Measurements from ENCODE around the gene SPOCK1. TPM values are rescaled to one million over a fixed set of nuclear protein-coding genes. Genes with fewer than 3 reads are reported as not detected.

Gene SPOCK1
- total RNA-seq, 1 donor from 2014 or later = 8.4 TPM

GRCh38 chr5:137292461-137293027 is 206.6 kb downstream of the SPOCK1 start:
- Histone ChIP-seq H3K36me3 (no peaks in the 10 kb centered on the region), H3K4me3 (no peak overlapping the region), H3K9me3 (no peaks in the 10 kb centered on the region), H3K27me3 (ENCODE audit: low read depth) (no peaks in the 10 kb centered on the region), H3K27ac (no peak overlapping the region), H3K4me1 (no peaks in the 10 kb centered on the region)
- DNase-seq (no peak), ATAC-seq (no peak)
- intact Hi-C loops (cut with DNase I) = no loop called here
- TF ChIP-seq CTCF (IDR thresholded peaks at IDR 0.05) = no peak

- Histone ChIP-seq H3K27me3 (ENCODE audit: low read depth) (no peaks in the 10 kb centered on the region), H3K9me3 (no peaks in the 10 kb centered on the region), H3K4me1 (no peaks in the 10 kb centered on the region), H3K4me3 (no peak overlapping the region), H3K36me3 (no peaks in the 10 kb centered on the region), H3K27ac (no peak overlapping the region)
- no peak for ATAC-seq
- intact Hi-C loops (cut with DNase I) = no loop called here
- no peak for TF ChIP-seq CTCF (IDR thresholded peaks at IDR 0.05)
- no peak for DNase-seq
These were observed 207.7 kb downstream of the SPOCK1 start for GRCh38 chr5:137291436-137291835.

GRCh38 chr5:137291031-137291430 is 208.1 kb downstream of the SPOCK1 start:
- Histone ChIP-seq H3K27ac (no peak overlapping the region), H3K36me3 (no peaks in the 10 kb centered on the region), H3K4me1 (no peaks in the 10 kb centered on the region), H3K4me3 (no peak overlapping the region), H3K27me3 (ENCODE audit: low read depth) (no peaks in the 10 kb centered on the region), H3K9me3 (no peaks in the 10 kb centered on the region)
- no peak for ATAC-seq
- DNase-seq = no peak
- TF ChIP-seq CTCF (IDR thresholded peaks at IDR 0.05) = no peak
- intact Hi-C loops (cut with DNase I) = no loop called here

- Histone ChIP-seq H3K36me3 (no peaks in the 10 kb centered on the region), H3K27ac (no peak overlapping the region), H3K27me3 (ENCODE audit: low read depth) (no peaks in the 10 kb centered on the region), H3K4me3 (no peak overlapping the region), H3K9me3 (no peaks in the 10 kb centered on the region), H3K4me1 (no peaks in the 10 kb centered on the region)
- ATAC-seq (no peak), DNase-seq (no peak)
- TF ChIP-seq CTCF (IDR thresholded peaks at IDR 0.05) = no peak
- intact Hi-C loops (cut with DNase I) = no loop called here
These were observed 208.8 kb downstream of the SPOCK1 start for GRCh38 chr5:137290373-137290772.

- Histone ChIP-seq H3K9me3 (no peaks in the 10 kb centered on the region), H3K27ac (no peak overlapping the region), H3K4me3 (no peak overlapping the region), H3K4me1 (no peaks in the 10 kb centered on the region), H3K36me3 (no peaks in the 10 kb centered on the region), H3K27me3 (ENCODE audit: low read depth) (no peaks in the 10 kb centered on the region)
- ATAC-seq (no peak), DNase-seq (no peak)
- TF ChIP-seq CTCF (IDR thresholded peaks at IDR 0.05) = no peak
- intact Hi-C loops (cut with DNase I) = no loop called here
These were observed 209.3 kb downstream of the SPOCK1 start for GRCh38 chr5:137289856-137290255.

GRCh38 chr5:137287569-137287968 is 211.6 kb downstream of the SPOCK1 start:
- H3K27me3 ChIP-seq (ENCODE audit: low read depth) = peaks cover 3% of the 10 kb centered on the region
- no peaks in the 10 kb centered on the region for H3K36me3 ChIP-seq
- no peak for ATAC-seq
- intact Hi-C loops (cut with DNase I) = no loop called here
- no peak overlapping the region for H3K4me3 ChIP-seq
- no peaks in the 10 kb centered on the region for H3K4me1 ChIP-seq
- no peak for DNase-seq
- no peaks in the 10 kb centered on the region for H3K9me3 ChIP-seq
- TF ChIP-seq CTCF (IDR thresholded peaks at IDR 0.05) = no peak
- H3K27ac ChIP-seq = no peak overlapping the region

Data from lower lobe of right lung (tissue), 2 donors.